SJSA1 (cell line): ENCODE results near the gene EVI5. TPM values are rescaled to one million over a fixed set of nuclear protein-coding genes. Genes with fewer than 3 reads are reported as not detected.
"Not testable (repeated sequence)": the region's sequence is repeated elsewhere in the genome, so short reads cannot be mapped to it uniquely, and the experiment has no call there.

Experiments
- DNase-seq, 2 experiments: peaks; one replicate each; pipeline ENCODE4 v3.0.0-alpha.2; 2015 to 2020; ENCODE audit warnings: low spot score in 2 of 2, low read depth in 1 of 2
- H3K27ac ChIP-seq: fragments of 250-450 bp; sonication (Bioruptor Pico); 2 replicates; pipeline ENCODE4 v1.5.1; 2020; ENCODE audit warnings: mild to moderate bottlenecking, moderate library complexity
- H3K27me3 ChIP-seq: fragments of 250-450 bp; sonication (Bioruptor Pico); replicated peaks from 2 replicates; pipeline ENCODE4 v1.5.1; 2020; ENCODE audit warnings: mild to moderate bottlenecking, moderate library complexity
- H3K36me3 ChIP-seq: fragments of 250-450 bp; sonication (Bioruptor Pico); 2 replicates; pipeline ENCODE4 v1.5.1; 2020; ENCODE audit warnings: mild to moderate bottlenecking
- H3K4me1 ChIP-seq: fragments of 250-450 bp; sonication (Bioruptor Pico); replicated peaks from 2 replicates; pipeline ENCODE4 v1.6.1; 2021; ENCODE audit warnings: mild to moderate bottlenecking
- H3K4me3 ChIP-seq: fragments of 250-450 bp; sonication (Bioruptor Pico); 2 replicates; pipeline ENCODE4 v1.5.1; 2020; ENCODE audit warnings: mild to moderate bottlenecking
- H3K9me3 ChIP-seq: fragments of 250-450 bp; sonication (Bioruptor Pico); replicated peaks from 2 replicates; pipeline ENCODE4 v1.5.1; 2020; ENCODE audit warnings: mild to moderate bottlenecking
- total RNA-seq: library from RNA; depleted of rRNA; stranded (reverse); fragments of >200 nt; shearing (Covaris generic); gene quantifications from 2 replicates; pipeline ENCODE4 v1.2.3, GENCODE V29; 2014

Gene EVI5
- total RNA-seq, 1 experiment from 2014 or later = 18.1 TPM

DNA sequence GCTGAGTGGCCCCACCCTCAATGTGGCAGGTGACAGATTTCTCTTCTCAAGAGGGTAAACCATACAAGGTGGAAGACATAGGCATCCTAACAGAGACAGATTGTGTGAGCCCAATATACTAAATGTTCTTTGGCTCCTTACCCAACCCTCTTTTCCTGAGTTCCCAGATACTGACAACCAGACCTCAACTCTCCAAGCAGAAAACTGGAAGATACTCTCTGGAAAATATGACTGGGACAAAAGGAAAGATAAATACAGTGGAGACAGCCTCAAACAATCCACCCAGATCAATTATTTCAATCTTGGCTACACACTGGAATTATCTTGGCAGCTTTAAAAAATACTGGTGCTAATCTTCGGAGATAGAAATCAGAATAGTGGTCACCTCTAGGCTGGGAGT is 6.5 kb downstream of the EVI5 start:
- no peaks in the 10 kb centered on the region for H3K9me3 ChIP-seq
- H3K4me3 ChIP-seq = no peak overlapping the region
- H3K27me3 ChIP-seq = no peaks in the 10 kb centered on the region
- H3K36me3 ChIP-seq = no peaks in the 10 kb centered on the region
- H3K27ac ChIP-seq = no peak overlapping the region
- DNase-seq = no peak
- H3K4me1 ChIP-seq = no peaks in the 10 kb centered on the region

DNA sequence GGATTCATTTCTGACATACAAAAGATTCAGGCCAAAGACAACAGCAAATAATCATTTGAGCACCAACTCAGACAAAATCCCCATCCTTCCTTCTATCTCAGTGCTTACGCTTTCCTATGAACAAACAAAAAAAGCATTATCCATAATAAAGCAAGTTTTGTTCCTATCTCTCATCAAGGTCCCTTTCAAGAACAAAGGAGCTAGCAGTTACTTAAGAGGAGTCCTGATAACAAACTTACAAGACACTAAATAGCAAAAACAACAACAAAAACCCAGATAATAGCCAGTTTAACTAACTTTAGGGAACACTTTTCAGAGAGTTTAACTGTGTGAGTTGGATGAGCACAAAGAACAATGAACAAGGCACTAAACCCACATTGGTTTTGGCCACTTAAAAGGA is 10.5 kb downstream of the EVI5 start:
- no peak overlapping the region for H3K4me3 ChIP-seq
- no peaks in the 10 kb centered on the region for H3K36me3 ChIP-seq
- H3K9me3 ChIP-seq = no peaks in the 10 kb centered on the region
- no peak overlapping the region for H3K27ac ChIP-seq
- H3K27me3 ChIP-seq = no peaks in the 10 kb centered on the region
- no peaks in the 10 kb centered on the region for H3K4me1 ChIP-seq
- no peak for DNase-seq

DNA sequence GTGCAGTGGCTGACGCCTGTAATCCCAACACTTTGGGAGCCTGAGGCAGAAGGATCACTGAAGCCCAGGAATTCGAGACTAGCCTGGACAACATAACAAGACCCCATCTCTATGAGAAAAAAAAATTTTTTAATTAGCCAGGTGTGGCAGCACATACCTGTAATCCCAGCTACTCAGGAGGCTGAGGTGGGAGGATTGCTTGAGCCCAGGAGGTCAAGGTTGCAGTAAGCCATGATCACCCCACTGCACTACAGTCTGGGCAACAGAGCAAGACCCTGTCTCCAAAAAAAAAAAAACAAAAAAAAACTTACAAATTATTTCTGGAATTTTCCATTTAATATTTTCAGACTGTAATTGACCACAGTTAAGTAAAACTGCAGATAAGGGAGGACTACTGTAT is 11.2 kb downstream of the EVI5 start:
- H3K9me3 ChIP-seq, H3K4me1 ChIP-seq, H3K36me3 ChIP-seq, DNase-seq, H3K4me3 ChIP-seq, H3K27me3 ChIP-seq, H3K27ac ChIP-seq: not testable (repeated sequence)

DNA sequence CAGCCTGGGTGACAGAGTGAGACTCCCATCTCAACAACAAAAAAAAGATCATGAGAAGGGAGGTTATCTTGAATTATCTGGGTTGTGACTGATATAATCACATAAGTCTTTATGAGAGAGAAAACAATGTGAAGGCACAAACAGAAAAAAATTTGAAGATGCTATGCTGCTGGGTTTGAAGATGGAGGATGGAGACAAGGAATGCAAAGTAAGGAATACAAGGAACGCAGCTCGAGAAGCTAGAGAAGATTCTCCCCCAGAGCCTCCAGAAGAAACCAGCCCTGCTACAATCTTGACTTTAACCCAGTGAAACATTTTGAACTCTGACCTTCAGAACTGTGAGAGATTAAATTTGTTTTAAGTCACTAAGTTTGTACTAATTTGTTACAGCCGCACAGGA is 15.1 kb downstream of the EVI5 start:
- Histone ChIP-seq H3K4me1 (no peaks in the 10 kb centered on the region), H3K27ac (no peak overlapping the region), H3K27me3 (no peaks in the 10 kb centered on the region), H3K9me3 (no peaks in the 10 kb centered on the region), H3K4me3 (no peak overlapping the region), H3K36me3 (no peaks in the 10 kb centered on the region)
- DNase-seq = no peak

DNA sequence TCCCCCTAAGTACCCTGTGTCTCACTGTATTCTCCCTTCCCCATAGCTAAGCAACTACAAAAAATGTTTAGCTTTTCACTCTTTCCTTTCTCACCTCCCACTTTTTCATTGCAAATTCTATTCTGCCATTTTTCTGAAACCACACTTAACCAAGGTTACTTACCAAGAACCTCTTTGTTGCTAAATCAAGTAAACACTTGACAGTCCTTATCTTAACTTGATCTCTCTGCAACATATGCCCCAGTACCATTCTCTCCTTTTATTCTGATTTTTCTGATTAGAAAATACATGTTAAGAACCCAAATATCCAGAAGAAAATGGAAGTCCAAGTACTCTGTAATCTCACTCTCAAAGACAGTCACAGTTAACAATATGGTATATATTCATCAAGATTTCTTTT is 16.0 kb downstream of the EVI5 start:
- Histone ChIP-seq H3K9me3 (no peaks in the 10 kb centered on the region), H3K27me3 (no peaks in the 10 kb centered on the region), H3K27ac (no peak overlapping the region), H3K36me3 (no peaks in the 10 kb centered on the region), H3K4me3 (no peak overlapping the region), H3K4me1 (no peaks in the 10 kb centered on the region)
- DNase-seq = no peak

DNA sequence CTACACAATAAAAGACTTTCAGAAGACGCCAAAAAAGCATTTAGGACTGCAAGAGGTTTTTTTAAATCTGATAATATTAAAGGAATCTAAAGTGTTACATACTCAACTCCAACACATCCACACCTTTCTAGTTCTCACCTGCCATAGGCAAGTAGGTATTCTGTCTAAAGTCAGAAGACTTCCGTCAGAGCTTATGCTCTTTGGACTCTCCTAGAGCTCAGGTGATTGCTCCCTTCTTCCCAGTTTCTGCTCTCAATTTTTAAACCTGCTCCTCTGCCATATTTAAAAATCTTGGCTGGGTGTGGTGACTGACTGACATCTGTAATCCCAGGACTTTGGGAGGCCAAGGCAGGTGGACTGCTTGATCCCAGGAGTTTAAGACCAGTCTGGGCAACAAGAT is 16.6 kb downstream of the EVI5 start:
- Histone ChIP-seq H3K9me3 (no peaks in the 10 kb centered on the region), H3K27me3 (no peaks in the 10 kb centered on the region), H3K36me3 (no peaks in the 10 kb centered on the region), H3K4me1 (no peaks in the 10 kb centered on the region), H3K27ac (no peak overlapping the region), H3K4me3 (no peak overlapping the region)
- DNase-seq = no peak

DNA sequence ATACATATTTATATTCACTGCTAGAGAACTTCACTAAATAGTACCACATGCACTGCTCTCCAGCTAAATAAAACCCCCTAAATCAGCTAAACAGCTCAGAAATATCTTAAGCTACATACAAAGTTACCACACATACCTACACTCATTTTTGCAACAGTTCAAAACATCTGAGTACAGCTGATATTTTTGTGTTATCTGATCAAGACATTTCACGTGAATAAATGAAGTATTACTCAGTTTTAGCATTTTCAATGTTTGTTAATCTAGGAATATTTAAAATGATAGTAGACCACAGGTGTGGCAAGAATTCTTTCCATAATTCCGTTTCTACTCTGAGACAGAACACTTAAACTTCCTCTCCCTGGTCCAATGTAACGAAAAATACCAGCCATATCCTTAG is 20.8 kb downstream of the EVI5 start:
- Histone ChIP-seq H3K9me3 (no peaks in the 10 kb centered on the region), H3K4me1 (no peaks in the 10 kb centered on the region), H3K36me3 (no peaks in the 10 kb centered on the region), H3K4me3 (no peak overlapping the region), H3K27ac (no peak overlapping the region), H3K27me3 (no peaks in the 10 kb centered on the region)
- no peak for DNase-seq

DNA sequence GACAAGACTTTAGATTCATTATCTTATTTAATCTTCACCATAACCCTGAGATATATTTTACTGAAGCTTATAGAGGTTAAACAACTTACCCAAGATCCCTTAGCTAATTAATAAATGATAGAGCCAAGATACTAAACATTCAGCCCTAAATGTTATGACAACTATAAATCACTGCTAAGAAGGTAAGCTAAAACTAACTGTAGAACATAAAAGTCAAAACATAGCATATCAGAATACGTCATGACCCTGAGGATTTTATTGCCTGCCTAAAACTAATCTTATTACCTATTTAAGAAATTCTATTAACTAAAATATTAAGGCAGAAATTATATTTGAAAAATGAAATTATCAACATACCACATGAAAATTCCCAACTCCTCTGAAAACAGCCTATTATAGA is 22.6 kb downstream of the EVI5 start:
- no peak for DNase-seq
- no peaks in the 10 kb centered on the region for H3K4me1 ChIP-seq
- no peak overlapping the region for H3K4me3 ChIP-seq
- H3K36me3 ChIP-seq = no peaks in the 10 kb centered on the region
- no peaks in the 10 kb centered on the region for H3K27me3 ChIP-seq
- no peak overlapping the region for H3K27ac ChIP-seq
- no peaks in the 10 kb centered on the region for H3K9me3 ChIP-seq

DNA sequence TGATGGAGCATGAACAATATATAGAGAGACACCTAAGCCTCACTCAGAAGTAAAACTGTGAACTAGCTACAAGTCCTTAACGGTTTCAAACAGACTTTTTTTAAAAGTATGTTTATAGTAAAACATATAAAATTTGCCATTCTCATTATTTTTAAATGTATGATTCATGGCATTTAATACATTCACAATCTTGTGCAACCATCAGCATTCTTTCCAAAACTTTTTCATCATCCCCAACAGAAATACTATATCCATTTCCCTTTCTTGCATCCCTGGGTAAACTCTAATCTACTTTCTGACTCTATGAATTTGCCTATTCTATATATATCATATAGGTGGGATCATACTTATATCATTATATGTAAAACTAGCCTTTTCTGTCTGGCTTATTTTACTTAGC is 25.5 kb downstream of the EVI5 start:
- H3K27me3 ChIP-seq = no peaks in the 10 kb centered on the region
- no peaks in the 10 kb centered on the region for H3K36me3 ChIP-seq
- no peaks in the 10 kb centered on the region for H3K9me3 ChIP-seq
- DNase-seq = no peak
- H3K4me1 ChIP-seq = no peaks in the 10 kb centered on the region
- H3K27ac ChIP-seq = no peak overlapping the region
- H3K4me3 ChIP-seq = no peak overlapping the region

DNA sequence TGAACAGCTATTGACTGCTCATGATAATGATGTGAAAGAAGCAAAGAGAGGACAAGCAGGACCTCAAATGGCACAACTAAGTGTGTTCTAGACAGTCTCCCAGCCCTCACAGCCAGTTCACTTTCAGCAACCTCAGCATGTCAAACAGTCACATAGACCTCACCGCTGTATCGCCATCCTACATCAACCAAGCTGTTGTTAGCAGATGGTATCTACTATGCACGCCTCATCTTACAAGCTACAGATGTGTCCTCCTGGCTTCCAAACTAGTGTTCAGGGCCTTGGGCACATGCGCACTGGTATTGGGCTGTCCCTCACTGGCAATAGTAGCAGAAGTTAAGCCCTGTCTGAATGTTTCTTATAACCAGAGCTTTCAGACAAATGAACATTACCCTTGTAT is 28.4 kb downstream of the EVI5 start:
- H3K27ac ChIP-seq = no peak overlapping the region
- H3K4me1 ChIP-seq = peaks cover 22% of the 10 kb centered on the region
- no peaks in the 10 kb centered on the region for H3K27me3 ChIP-seq
- no peaks in the 10 kb centered on the region for H3K36me3 ChIP-seq
- H3K9me3 ChIP-seq = no peaks in the 10 kb centered on the region
- DNase-seq = no peak
- H3K4me3 ChIP-seq = no peak overlapping the region

DNA sequence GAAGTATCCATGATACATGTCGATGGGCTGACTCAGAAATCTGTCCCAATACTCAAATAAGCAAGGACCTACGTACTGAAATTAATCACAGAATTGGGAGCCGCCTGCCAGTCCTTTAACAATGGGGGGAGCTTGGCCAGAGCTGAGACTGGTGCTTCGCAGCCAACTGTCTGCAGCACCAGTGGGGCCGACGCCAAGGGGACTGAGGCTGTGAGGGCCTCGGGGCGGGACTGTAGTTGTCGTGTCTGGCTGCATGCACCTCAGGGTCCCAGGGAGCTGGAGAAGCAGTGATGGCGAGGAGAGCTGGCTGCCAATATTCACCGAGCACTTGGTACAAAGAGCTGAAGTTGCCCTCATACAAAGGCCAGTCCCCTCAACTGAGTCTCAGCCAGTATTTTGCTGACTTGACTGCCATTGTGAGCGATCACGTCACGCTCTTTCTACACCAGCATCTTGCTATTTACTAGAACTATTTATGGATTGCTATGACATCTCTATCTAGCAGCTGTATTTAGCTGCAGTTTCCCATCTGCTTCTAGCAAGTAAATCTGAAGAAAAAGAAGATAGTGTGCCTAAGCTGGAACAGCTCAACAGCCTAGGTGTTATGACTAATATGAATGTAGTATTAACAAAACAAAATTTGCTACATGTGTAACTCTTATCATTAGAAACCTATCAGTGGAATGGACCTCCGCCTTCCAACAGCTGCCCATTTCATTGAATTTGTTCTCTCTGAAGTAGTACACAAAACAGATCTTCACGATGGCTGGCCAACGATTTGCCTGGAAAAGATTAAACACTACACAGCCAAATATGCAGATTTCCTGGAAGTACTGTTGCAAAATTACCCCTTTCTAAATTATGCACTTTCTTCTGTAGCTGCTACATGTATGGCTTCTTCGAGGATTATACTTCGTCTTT is 29.1 kb downstream of the EVI5 start:
- H3K27ac ChIP-seq = no peak overlapping the region
- no peak for DNase-seq
- H3K4me1 ChIP-seq = peaks cover 22% of the 10 kb centered on the region
- H3K9me3 ChIP-seq = no peaks in the 10 kb centered on the region
- H3K36me3 ChIP-seq = no peaks in the 10 kb centered on the region
- no peaks in the 10 kb centered on the region for H3K27me3 ChIP-seq
- H3K4me3 ChIP-seq = no peak overlapping the region

DNA sequence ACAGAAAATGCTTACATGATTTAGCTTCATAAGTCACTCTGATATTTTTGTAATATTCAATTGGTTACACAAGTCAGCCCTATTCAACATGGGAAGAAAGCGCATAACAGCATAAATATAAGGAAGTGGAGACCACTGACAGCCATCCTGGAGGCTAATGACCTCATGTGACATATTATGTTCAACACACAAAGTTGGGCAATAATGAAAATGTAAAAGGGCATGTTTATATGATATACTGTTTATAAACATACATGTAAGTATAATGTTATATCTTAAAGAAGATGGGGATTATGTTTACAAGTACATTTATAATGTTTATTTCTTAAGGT is 30.2 kb downstream of the EVI5 start:
- H3K9me3 ChIP-seq = no peaks in the 10 kb centered on the region
- H3K27me3 ChIP-seq = no peaks in the 10 kb centered on the region
- no peaks in the 10 kb centered on the region for H3K36me3 ChIP-seq
- H3K27ac ChIP-seq = no peak overlapping the region
- H3K4me3 ChIP-seq = no peak overlapping the region
- no peak for DNase-seq
- H3K4me1 ChIP-seq = peaks cover 22% of the 10 kb centered on the region

DNA sequence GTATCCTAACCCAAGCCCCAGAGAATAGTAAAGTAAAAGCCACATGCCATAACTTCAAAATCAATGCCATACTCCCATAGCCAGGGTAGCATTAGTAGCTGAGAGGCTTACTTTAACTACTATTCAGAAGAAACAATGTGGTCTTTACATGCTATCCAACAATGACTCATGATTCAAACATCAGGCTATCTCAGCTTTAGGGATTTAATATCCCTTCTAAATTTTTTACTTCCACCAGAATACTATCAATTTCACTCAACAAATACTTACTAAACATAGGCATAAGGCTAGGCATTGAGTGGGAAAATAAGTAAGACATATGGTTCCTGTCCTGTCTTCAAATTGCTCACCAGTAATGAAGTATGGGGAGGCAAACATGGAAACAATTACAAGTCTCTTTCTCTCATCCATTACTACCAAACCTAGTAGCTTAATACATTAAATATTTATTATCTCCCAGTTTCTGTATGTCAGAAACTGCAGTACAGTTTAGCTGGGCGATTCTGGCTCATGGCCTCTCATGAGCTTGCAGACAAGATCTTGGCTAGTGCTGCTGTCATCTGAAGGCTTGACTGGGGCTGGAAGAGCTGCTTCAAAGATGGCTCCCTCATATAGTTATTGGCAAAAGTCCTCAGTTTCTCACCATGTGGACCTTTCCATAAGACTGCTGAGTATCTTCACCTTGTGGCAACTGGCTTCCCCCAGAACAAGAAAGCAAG is 30.7 kb downstream of the EVI5 start:
- H3K27ac ChIP-seq = no peak overlapping the region

DNA sequence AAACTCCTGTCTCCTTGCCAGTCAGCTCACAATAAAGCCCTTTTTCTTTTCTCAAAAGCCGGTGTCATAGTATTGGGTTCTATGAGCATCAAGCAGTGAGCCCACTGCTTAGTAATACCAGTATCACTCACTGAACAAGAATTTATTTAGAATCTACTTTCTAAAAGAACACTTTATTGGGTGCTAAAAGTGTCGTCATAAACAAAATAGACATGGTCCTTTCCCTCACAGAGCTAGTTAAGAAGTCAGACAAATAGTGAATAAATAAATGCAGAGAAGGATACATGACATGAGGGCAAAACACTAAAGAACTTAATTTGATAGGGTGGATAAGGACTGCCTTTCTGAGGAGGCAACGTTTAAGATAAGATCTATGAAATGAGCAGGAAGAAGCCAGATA is 32.2 kb downstream of the EVI5 start:
- H3K4me1 ChIP-seq = peaks cover 22% of the 10 kb centered on the region
- no peaks in the 10 kb centered on the region for H3K9me3 ChIP-seq
- peak in 1 of 2 experiments; percentile 40 for DNase-seq
- no peak overlapping the region for H3K4me3 ChIP-seq
- no peaks in the 10 kb centered on the region for H3K27me3 ChIP-seq
- no peaks in the 10 kb centered on the region for H3K36me3 ChIP-seq
- no peak overlapping the region for H3K27ac ChIP-seq

More for the DNA sequence above, 30.7 kb downstream of the EVI5 start:
- no peak overlapping the region for H3K4me3 ChIP-seq
- no peaks in the 10 kb centered on the region for H3K9me3 ChIP-seq
- DNase-seq = peak in 1 of 2 experiments; percentile 52
- no peaks in the 10 kb centered on the region for H3K27me3 ChIP-seq
- peaks cover 22% of the 10 kb centered on the region for H3K4me1 ChIP-seq
- no peaks in the 10 kb centered on the region for H3K36me3 ChIP-seq
